Endothelial cell of umbilical vein (primary cell): ENCODE data around the gene RBM20.

ENCODE experiments used
- CTCF ChIP-seq, 2 donors: IDR thresholded peaks; 1 replicate in 1 of 2; 2 replicates in 1 of 2; pipeline ENCODE4 v1.5.1; 2011; ENCODE audit warnings: low read length in 2 of 2, mild to moderate bottlenecking in 2 of 2, moderate library complexity in 2 of 2, control low read depth in 1 of 2, inconsistent platforms in 1 of 2, low read depth in 1 of 2; ENCODE audit not compliant: insufficient read depth in 1 of 2; ENCODE audit errors: extremely low read depth in 1 of 2
- EZH2 ChIP-seq: IDR thresholded peaks from 2 replicates; pipeline ENCODE4 v1.6.1; 2012; ENCODE audit warnings: borderline replicate concordance, low read depth, mild to moderate bottlenecking, moderate library complexity, low read length, inconsistent platforms; ENCODE audit not compliant: severe bottlenecking
- FOS ChIP-seq: IDR thresholded peaks from 2 replicates; pipeline ENCODE4 v1.6.1; 2011; ENCODE audit warnings: mild to moderate bottlenecking, low read length, moderate library complexity, borderline replicate concordance; ENCODE audit not compliant: insufficient read depth
- GATA2 ChIP-seq: IDR thresholded peaks from 2 replicates; pipeline ENCODE4 v1.7.0; 2011; ENCODE audit warnings: low read depth, mild to moderate bottlenecking, moderate library complexity, mixed read lengths, low read length; ENCODE audit not compliant: insufficient read length, insufficient read depth
- JUN ChIP-seq: IDR thresholded peaks from 2 replicates; pipeline ENCODE4 v1.6.1; 2011; ENCODE audit warnings: borderline replicate concordance, low read depth; ENCODE audit not compliant: insufficient read length, insufficient read depth
- MYC ChIP-seq: IDR thresholded peaks from one replicate; pipeline ENCODE4 v1.6.1; 2011; ENCODE audit warnings: mild to moderate bottlenecking, low read depth, low read length
- POLR2A ChIP-seq: IDR thresholded peaks from 2 replicates; pipeline ENCODE4 v1.6.1; 2012; ENCODE audit warnings: low read depth, mild to moderate bottlenecking, control low read depth, low read length
- POLR2AphosphoS5 ChIP-seq: IDR thresholded peaks from 2 replicates; pipeline ENCODE4 v1.6.1; 2012; ENCODE audit warnings: low read depth, mild to moderate bottlenecking, control low read depth, low read length, moderate library complexity; ENCODE audit not compliant: insufficient read depth
- TF ChIP-seq, protein P1 (sequence below): IDR thresholded peaks from 2 replicates; pipeline ENCODE4 v1.6.1; 2011; ENCODE audit not compliant: insufficient read depth, insufficient read length

GRCh38 chr10:110852255-110852896, 208.2 kb downstream of the RBM20 start:
- no peak for TF ChIP-seq FOS
- TF ChIP-seq CTCF (IDR thresholded peaks at IDR 0.05; ENCODE audit: extremely low read depth in 1 of 2, insufficient read depth in 1 of 2, low read depth in 1 of 2, low read length in 2 of 2): no peak
- no peak for TF ChIP-seq POLR2A
- no peak for TF ChIP-seq POLR2AphosphoS5
- TF ChIP-seq MYC: no peak
- TF ChIP-seq EZH2: no peak
- TF ChIP-seq, protein P1, sequence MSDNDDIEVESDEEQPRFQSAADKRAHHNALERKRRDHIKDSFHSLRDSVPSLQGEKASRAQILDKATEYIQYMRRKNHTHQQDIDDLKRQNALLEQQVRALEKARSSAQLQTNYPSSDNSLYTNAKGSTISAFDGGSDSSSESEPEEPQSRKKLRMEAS: no peak
- TF ChIP-seq JUN: no peak
- no peak for TF ChIP-seq GATA2
